HCT116 (cell line): ENCODE measurements around the gene PTGER4. TPM values are rescaled to one million over a fixed set of nuclear protein-coding genes. Genes with fewer than 3 reads are reported as not detected.

Source experiments
- ATAC-seq: fragments of 200-7000 bp; cut with Tn5 transposase; 2 replicates; pipeline ENCODE4 v1.9.1; 2020; ENCODE audit warnings: mild to moderate bottlenecking, moderate library complexity
- BruUV-seq: library from RNA; stranded (reverse); fragments of 400-500 nt; replicated peaks from 2 replicates; lab custom pipeline; 2021; lab: Mats Ljungman, UMichigan
- CTCF ChIA-PET: fragments of 300-600 bp; sonication (Branson Sonifier 250); formaldehyde crosslinking; loops from one replicate; lab custom pipeline; 2021; ENCODE audit warnings: antibody characterized with exemption; lab: Charles Lee
- POLR2A ChIA-PET: fragments of 300-600, 350-600 bp; sonication (Branson Sonifier 250); formaldehyde crosslinking; loops from one replicate; lab custom pipeline; 2021; ENCODE audit warnings: antibody characterized with exemption; lab: Charles Lee
- RAD21 ChIA-PET, 2 experiments: fragments of 300-600 bp; sonication (Branson Sonifier 250); formaldehyde crosslinking; loops; one replicate each; lab custom pipeline; 2023; ENCODE audit warnings: low total read pairs in 2 of 2; ENCODE audit not compliant: uncharacterized antibody in 2 of 2, unreplicated experiment in 2 of 2, low non-redundant PET in 1 of 2; lab: Charles Lee
- DNase-seq: peaks from one replicate; pipeline ENCODE4 v3.0.0-alpha.2; 2010; ENCODE audit warnings: low read depth, low spot score
- H2AFZ ChIP-seq: fragments of 200-600 bp; shearing (Covaris generic), sonication (generic); 2 replicates; pipeline ENCODE4 v1.6.1; 2017; ENCODE audit warnings: low read depth, mixed run types, mixed read lengths, antibody characterized with exemption, low read length; ENCODE audit not compliant: poor library complexity, severe bottlenecking
- H3K27ac ChIP-seq: 2 replicates; pipeline ENCODE4 v1.5.1; 2012; ENCODE audit warnings: low read depth, low read length
- H3K27me3 ChIP-seq: fragments of 200-600 bp; sonication (generic); 2 replicates; pipeline ENCODE4 v1.6.1; 2016; ENCODE audit warnings: mixed run types, low read length, mixed read lengths; ENCODE audit not compliant: insufficient read depth
- H3K36me3 ChIP-seq, 2 experiments: fragments of 200-500 bp in 1 of 2; fragments of 200-600 bp in 1 of 2; sonication (Bioruptor generic) in 1 of 2; sonication (generic) in 1 of 2; 2 replicates each; pipeline versions ENCODE4 v1.5.1 to v1.6.1; 2014 to 2016; ENCODE audit warnings: low read length in 2 of 2, inconsistent platforms in 1 of 2, mixed read lengths in 1 of 2, mixed run types in 1 of 2; ENCODE audit not compliant: insufficient read depth in 2 of 2, control insufficient read depth in 1 of 2
- H3K4me1 ChIP-seq, 2 experiments: fragments of 200-600 bp in 1 of 2; sonication (generic) in 1 of 2; 2 replicates each; pipeline versions ENCODE4 v1.5.1 to v1.6.1; 2012 to 2017; ENCODE audit warnings: low read length in 2 of 2, inconsistent platforms in 1 of 2, mild to moderate bottlenecking in 1 of 2, mixed read lengths in 1 of 2, mixed run types in 1 of 2, moderate library complexity in 1 of 2; ENCODE audit not compliant: insufficient read depth in 2 of 2, control insufficient read depth in 1 of 2
- H3K4me2 ChIP-seq: fragments of 200-600 bp; sonication (generic); 2 replicates; pipeline ENCODE4 v1.6.1; 2017; ENCODE audit warnings: mixed run types, low read length, mixed read lengths
- H3K4me3 ChIP-seq, 2 experiments: fragments of 200-600 bp in 1 of 2; sonication (generic) in 1 of 2; replicated peaks in 1 of 2; 2 replicates each; pipeline ENCODE4 v1.5.1; 2011 to 2016; ENCODE audit warnings: low read length in 2 of 2, control low read depth in 1 of 2, low read depth in 1 of 2, mild to moderate bottlenecking in 1 of 2, mixed read lengths in 1 of 2, mixed run types in 1 of 2
- H3K79me2 ChIP-seq: fragments of 200-600 bp; sonication (generic); 2 replicates; pipeline ENCODE4 v1.6.1; 2017; ENCODE audit warnings: mild to moderate bottlenecking, mixed run types, low read length, moderate library complexity, mixed read lengths; ENCODE audit not compliant: insufficient read depth
- H3K9ac ChIP-seq: fragments of 200-600 bp; sonication (generic); 2 replicates; pipeline ENCODE4 v1.6.1; 2016; ENCODE audit warnings: low read length, mixed read lengths
- H3K9me2 ChIP-seq: fragments of 200-600 bp; sonication (generic), shearing (Covaris generic); 2 replicates; pipeline ENCODE4 v1.6.1; 2017; ENCODE audit warnings: mixed run types, mild to moderate bottlenecking, moderate library complexity; ENCODE audit not compliant: insufficient read depth
- H3K9me3 ChIP-seq, 2 experiments: fragments of 200-500 bp in 1 of 2; fragments of 200-600 bp in 1 of 2; sonication (Bioruptor generic) in 1 of 2; sonication (generic) in 1 of 2; 2 replicates each; pipeline ENCODE4 v1.6.1; 2014 to 2017; ENCODE audit warnings: low read length in 2 of 2, mixed read lengths in 2 of 2, inconsistent platforms in 1 of 2, low read depth in 1 of 2, mild to moderate bottlenecking in 1 of 2, mixed run types in 1 of 2, moderate library complexity in 1 of 2; ENCODE audit not compliant: control insufficient read depth in 1 of 2, insufficient read depth in 1 of 2
- H4K20me1 ChIP-seq: fragments of 200-600 bp; sonication (generic), shearing (Covaris generic); 2 replicates; pipeline ENCODE4 v1.6.1; 2017; ENCODE audit warnings: mixed run types, mild to moderate bottlenecking, moderate library complexity; ENCODE audit not compliant: insufficient read depth
- CBX3 ChIP-seq: IDR thresholded peaks from 2 replicates; pipeline ENCODE4 v1.6.1; 2012; ENCODE audit warnings: low read depth
- CEBPB ChIP-seq: IDR thresholded peaks from 2 replicates; pipeline ENCODE4 v1.6.1; 2012; ENCODE audit warnings: low read depth
- CTCF ChIP-seq, 3 experiments: fragments of 200-600 bp in 1 of 3; sonication (generic) in 1 of 3; IDR thresholded peaks in 2 of 3; conservative IDR thresholded peaks in 1 of 3; 2 replicates each; pipeline ENCODE4 v1.5.1; 2012 to 2017; ENCODE audit warnings: low read depth in 2 of 3, low read length in 2 of 3, antibody characterized with exemption in 1 of 3, borderline replicate concordance in 1 of 3, control low read depth in 1 of 3, mild to moderate bottlenecking in 1 of 3, mixed read lengths in 1 of 3, mixed run types in 1 of 3, moderate library complexity in 1 of 3; ENCODE audit not compliant: insufficient read depth in 1 of 3
- ELF1 ChIP-seq: IDR thresholded peaks from 2 replicates; pipeline ENCODE4 v1.6.1; 2012; ENCODE audit warnings: low read depth, borderline replicate concordance
- EZH2 ChIP-seq: fragments of 200-600 bp; sonication (generic); IDR thresholded peaks from 2 replicates; pipeline ENCODE4 v1.6.1; 2017; ENCODE audit warnings: antibody characterized with exemption, mixed run types
- FOSL1 ChIP-seq: IDR thresholded peaks from 2 replicates; pipeline ENCODE4 v1.6.1; 2012; ENCODE audit warnings: low read depth
- POLR2A ChIP-seq: IDR thresholded peaks from 2 replicates; pipeline ENCODE4 v1.7.0; 2011; ENCODE audit warnings: borderline replicate concordance; ENCODE audit not compliant: insufficient read depth, insufficient read length; ENCODE audit errors: extremely low read depth
- POLR2AphosphoS5 ChIP-seq: IDR thresholded peaks from 2 replicates; pipeline ENCODE4 v1.6.1; 2011; ENCODE audit warnings: mild to moderate bottlenecking, low read depth, low read length, moderate library complexity
- RAD21 ChIP-seq: IDR thresholded peaks from 2 replicates; pipeline ENCODE4 v1.6.1; 2012; ENCODE audit warnings: low read depth, mild to moderate bottlenecking
- YY1 ChIP-seq: IDR thresholded peaks from 2 replicates; pipeline ENCODE4 v1.6.1; 2011; ENCODE audit warnings: low read length, low read depth, moderate library complexity, mild to moderate bottlenecking; ENCODE audit not compliant: insufficient replicate concordance; ENCODE audit errors: extremely low read depth
- ZBTB33 ChIP-seq: IDR thresholded peaks from 2 replicates; pipeline ENCODE4 v1.6.1; 2011; ENCODE audit warnings: mild to moderate bottlenecking, low read length, moderate library complexity; ENCODE audit not compliant: insufficient replicate concordance; ENCODE audit errors: extremely low read depth
- ZNF274 ChIP-seq: fragments of 200-500 bp; sonication (Bioruptor generic); IDR thresholded peaks from 2 replicates; pipeline ENCODE4 v1.6.1; 2014; ENCODE audit warnings: mild to moderate bottlenecking, low read depth, low read length, inconsistent platforms
- intact Hi-C: fragments of 100-400 bp; cut with micrococcal nuclease; formaldehyde crosslinking; loops from 2 replicates; pipeline ENCODE4 v1.10.0; 2022
- total RNA-seq: library from RNA; stranded (reverse); gene quantifications from one replicate; pipeline ENCODE4 v1.2.1, GENCODE V29; 2021; ENCODE audit not compliant: unreplicated experiment
- TF ChIP-seq, protein P1 (sequence below): IDR thresholded peaks from 2 replicates; pipeline ENCODE4 v1.6.1; 2012

Gene PTGER4
- total RNA-seq, 1 experiment from 2014 or later, result 3.0 TPM

- TF ChIP-seq CTCF (IDR thresholded peaks at IDR 0.05 in 2 of 3, conservative IDR thresholded peaks at IDR 0.05 in 1 of 3; ENCODE audit: borderline replicate concordance in 1 of 3, insufficient read depth in 1 of 3, low read depth in 2 of 3, low read length in 2 of 3), result no peak
- TF ChIP-seq RAD21, result no peak
These were observed 13.9 kb upstream of the PTGER4 start (continued) for GRCh38 chr5:40665635-40666298.

GRCh38 chr5:40666657-40667056 is 13.1 kb upstream of the PTGER4 start:
- Histone ChIP-seq H4K20me1 (no peaks in the 10 kb centered on the region), H3K4me1 (peaks cover 0 to 6% of the 10 kb centered on the region in 2 experiments; a peak in 1 of 4 replicates), H2AFZ (no peak overlapping the region), H3K79me2 (no peaks in the 10 kb centered on the region), H3K27ac (no peak overlapping the region), H3K9me3 (no peaks in the 10 kb centered on the region), H3K4me2 (no peak overlapping the region), H3K9me2 (no peaks in the 10 kb centered on the region), H3K36me3 (no peaks in the 10 kb centered on the region), H3K27me3 (no peaks in the 10 kb centered on the region; the same call in 1 of the 2 replicates), H3K9ac (no peak overlapping the region), H3K4me3 (no peak overlapping the region)
- ATAC-seq, result no peak
- CTCF ChIA-PET, result no interaction called here
- no peak for DNase-seq
- POLR2A ChIA-PET, result no interaction called here
- TF ChIP-seq YY1 (no peak), ZNF274 (no peak), POLR2AphosphoS5 (no peak), CTCF (IDR thresholded peaks at IDR 0.05 in 2 of 3, conservative IDR thresholded peaks at IDR 0.05 in 1 of 3; ENCODE audit: borderline replicate concordance in 1 of 3, insufficient read depth in 1 of 3, low read depth in 2 of 3, low read length in 2 of 3) (no peak), ELF1 (no peak), POLR2A (no peak), CEBPB (no peak), FOSL1 (no peak), ZBTB33 (no peak), CBX3 (no peak), EZH2 (no peak)
- TF ChIP-seq, protein P1, sequence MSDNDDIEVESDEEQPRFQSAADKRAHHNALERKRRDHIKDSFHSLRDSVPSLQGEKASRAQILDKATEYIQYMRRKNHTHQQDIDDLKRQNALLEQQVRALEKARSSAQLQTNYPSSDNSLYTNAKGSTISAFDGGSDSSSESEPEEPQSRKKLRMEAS, result no peak
- intact Hi-C loops, result no loop called here
- RAD21 ChIA-PET, result no interaction called here
- no TSS peak for BruUV-seq
